Measurements from ENCODE around the gene DGKZ.

DGKZ gene

DNA sequence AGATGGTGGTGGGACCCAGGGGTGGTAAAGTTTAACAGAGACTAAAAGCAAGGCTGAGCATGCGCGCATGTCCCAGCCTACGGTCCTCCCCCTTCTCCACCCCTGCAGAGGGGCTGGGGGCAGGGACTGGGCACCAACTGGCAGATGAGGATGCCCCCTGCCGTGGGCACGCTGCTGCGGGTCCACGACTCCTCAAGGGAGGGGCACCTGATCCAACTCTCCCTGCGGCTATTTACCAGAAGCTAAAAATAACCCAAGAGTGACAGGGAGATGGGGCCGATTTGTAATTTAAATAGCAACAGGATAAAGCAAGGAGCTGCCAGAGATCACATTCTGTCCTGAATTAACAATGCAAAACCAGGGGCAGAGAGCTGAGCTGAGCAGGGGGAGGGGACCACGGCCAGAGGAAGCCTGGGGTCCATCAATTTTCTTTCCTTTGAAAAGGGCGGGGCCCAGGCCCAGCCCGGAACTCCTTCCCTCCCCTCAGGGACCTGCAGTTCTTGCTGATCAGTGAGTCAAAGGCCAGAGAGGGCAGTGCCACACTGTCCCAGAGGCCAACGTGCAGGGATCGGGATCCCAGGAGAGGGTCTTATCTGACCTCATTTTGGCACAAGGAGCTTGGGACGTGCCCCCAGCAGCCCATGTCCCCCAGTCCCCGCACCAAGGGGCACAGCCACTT is 8.1 kb upstream of the DGKZ start:
- H3K27ac ChIP-seq, result peak overlapping the region; percentile 100
- TF ChIP-seq, protein P1, sequence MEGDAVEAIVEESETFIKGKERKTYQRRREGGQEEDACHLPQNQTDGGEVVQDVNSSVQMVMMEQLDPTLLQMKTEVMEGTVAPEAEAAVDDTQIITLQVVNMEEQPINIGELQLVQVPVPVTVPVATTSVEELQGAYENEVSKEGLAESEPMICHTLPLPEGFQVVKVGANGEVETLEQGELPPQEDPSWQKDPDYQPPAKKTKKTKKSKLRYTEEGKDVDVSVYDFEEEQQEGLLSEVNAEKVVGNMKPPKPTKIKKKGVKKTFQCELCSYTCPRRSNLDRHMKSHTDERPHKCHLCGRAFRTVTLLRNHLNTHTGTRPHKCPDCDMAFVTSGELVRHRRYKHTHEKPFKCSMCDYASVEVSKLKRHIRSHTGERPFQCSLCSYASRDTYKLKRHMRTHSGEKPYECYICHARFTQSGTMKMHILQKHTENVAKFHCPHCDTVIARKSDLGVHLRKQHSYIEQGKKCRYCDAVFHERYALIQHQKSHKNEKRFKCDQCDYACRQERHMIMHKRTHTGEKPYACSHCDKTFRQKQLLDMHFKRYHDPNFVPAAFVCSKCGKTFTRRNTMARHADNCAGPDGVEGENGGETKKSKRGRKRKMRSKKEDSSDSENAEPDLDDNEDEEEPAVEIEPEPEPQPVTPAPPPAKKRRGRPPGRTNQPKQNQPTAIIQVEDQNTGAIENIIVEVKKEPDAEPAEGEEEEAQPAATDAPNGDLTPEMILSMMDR (IDR thresholded peaks at IDR 0.05), result peak; percentile 54
- no peak for TF ChIP-seq ZFX (IDR thresholded peaks at IDR 0.05; ENCODE audit: borderline replicate concordance)

- peak overlapping the region; percentile 100 for H3K27ac ChIP-seq
- no peak for TF ChIP-seq ZFX (IDR thresholded peaks at IDR 0.05; ENCODE audit: borderline replicate concordance)
- TF ChIP-seq, protein P1 (IDR thresholded peaks at IDR 0.05), result no peak
Measured at GRCh38 chr11:46339816-46340215, 7.4 kb upstream of the DGKZ start.

GRCh38 chr11:46341454-46341853 is 5.8 kb upstream of the DGKZ start:
- TF ChIP-seq, protein P1 (IDR thresholded peaks at IDR 0.05), result no peak
- TF ChIP-seq ZFX (IDR thresholded peaks at IDR 0.05; ENCODE audit: borderline replicate concordance), result no peak
- peak overlapping the region; percentile 100 for H3K27ac ChIP-seq

GRCh38 chr11:46342239-46342638 is 5.0 kb upstream of the DGKZ start:
- peak overlapping the region; percentile 100 for H3K27ac ChIP-seq
- TF ChIP-seq ZFX (IDR thresholded peaks at IDR 0.05; ENCODE audit: borderline replicate concordance), result no peak
- TF ChIP-seq, protein P1 (IDR thresholded peaks at IDR 0.05), result no peak

DNA sequence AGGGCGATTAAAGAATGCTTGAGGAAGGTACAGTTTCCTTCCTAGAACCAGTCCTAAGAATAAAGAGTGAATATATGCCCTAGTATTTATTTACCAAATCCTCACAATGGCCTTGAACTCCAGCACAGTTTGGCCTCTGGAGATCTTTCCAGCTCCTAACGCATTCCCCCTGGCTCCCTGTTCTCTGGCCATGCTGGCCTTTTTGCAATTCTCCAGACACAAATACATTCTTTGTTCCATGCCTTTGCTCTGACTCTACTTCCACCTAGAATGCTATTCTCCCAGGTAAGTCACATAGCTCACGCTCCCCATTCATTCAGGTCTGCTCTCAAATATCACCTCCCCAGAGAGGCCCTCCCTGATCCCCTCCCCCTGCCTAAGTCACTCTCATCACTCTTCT is 3.7 kb upstream of the DGKZ start:
- peak overlapping the region; percentile 100 for H3K27ac ChIP-seq
- TF ChIP-seq, protein P1 (IDR thresholded peaks at IDR 0.05), result no peak
- TF ChIP-seq ZFX (IDR thresholded peaks at IDR 0.05; ENCODE audit: borderline replicate concordance), result no peak

- TF ChIP-seq, protein P1 (IDR thresholded peaks at IDR 0.05), result no peak
- no peak for TF ChIP-seq ZFX (IDR thresholded peaks at IDR 0.05; ENCODE audit: borderline replicate concordance)
- peak overlapping the region; percentile 100 for H3K27ac ChIP-seq
Measured at GRCh38 chr11:46345131-46345597, 2.1 kb upstream of the DGKZ start.

- H3K27ac ChIP-seq, result no peak overlapping the region
- TF ChIP-seq, protein P1 (IDR thresholded peaks at IDR 0.05), result no peak
- no peak for TF ChIP-seq ZFX (IDR thresholded peaks at IDR 0.05; ENCODE audit: borderline replicate concordance)
Measured at GRCh38 chr11:46345881-46346484, 1.3 kb upstream of the DGKZ start.

All from 22Rv1 (cell line).